ENCODE data around the gene COQ4. TPM values are rescaled to one million over a fixed set of nuclear protein-coding genes. Genes with fewer than 3 reads are reported as not detected.
"Not testable (repeated sequence)": the region's sequence is repeated elsewhere in the genome, so short reads cannot be mapped to it uniquely, and the experiment has no call there.

COQ4 gene
- total RNA-seq, 1 experiment from 2014 or later = 58.9 TPM

DNA sequence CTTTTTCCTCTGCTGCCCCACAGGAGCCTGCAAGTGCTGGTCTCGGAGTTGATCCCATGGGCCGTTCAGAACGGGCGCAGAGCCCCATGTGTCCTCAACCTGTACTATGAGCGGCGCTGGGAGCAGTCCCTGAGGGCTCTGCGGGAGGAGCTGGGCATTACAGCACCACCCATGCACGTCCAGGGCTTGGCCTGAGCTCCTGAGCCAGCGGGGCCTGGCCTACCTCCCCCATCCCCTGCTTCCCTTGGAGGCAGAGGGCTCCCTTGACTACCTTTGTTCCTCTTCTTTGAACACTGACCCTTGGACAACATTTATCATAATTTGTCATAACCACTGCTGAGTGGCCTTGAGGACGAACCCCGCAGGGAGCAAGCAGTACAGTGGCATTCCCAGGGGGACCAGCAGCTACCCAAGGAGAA lies 10.8 kb downstream of the COQ4 start:
- Mint-ChIP-seq H3K4me3 (ENCODE audit: unreplicated experiment) (no peak overlapping the region), H3K27me3 (ENCODE audit: insufficient read depth, unreplicated experiment) (no peaks in the 10 kb centered on the region), H3K36me3 (ENCODE audit: insufficient read depth, unreplicated experiment) (peaks cover 24% of the 10 kb centered on the region), H3K27ac (ENCODE audit: low read depth, unreplicated experiment) (no peak overlapping the region), H3K4me1 (ENCODE audit: insufficient read depth, unreplicated experiment) (peaks cover 6% of the 10 kb centered on the region), H3K9me3 (ENCODE audit: unreplicated experiment) (no peaks in the 10 kb centered on the region)
- DNase-seq (ENCODE audit: unreplicated experiment) = no peak
- TF ChIP-seq CTCF (IDR thresholded peaks at IDR 0.05; ENCODE audit: unreplicated experiment) = no peak
- POLR2A ChIA-PET = interaction anchor here (0.7 to 1.0 kb wide), 2 partner anchors 183 to 222 kb away, joined by 3 read pairs; no protein-coding TSS in a partner anchor
- BruUV-seq (replicated peaks) = no TSS peak
- intact Hi-C loops (cut with micrococcal nuclease) = no loop called here
- CTCF ChIA-PET = interaction anchor here (0.7 to 1.0 kb wide), 4 partner anchors 8 to 155 kb away, joined by 3 to 8 read pairs (median 4); no protein-coding TSS in a partner anchor

DNA sequence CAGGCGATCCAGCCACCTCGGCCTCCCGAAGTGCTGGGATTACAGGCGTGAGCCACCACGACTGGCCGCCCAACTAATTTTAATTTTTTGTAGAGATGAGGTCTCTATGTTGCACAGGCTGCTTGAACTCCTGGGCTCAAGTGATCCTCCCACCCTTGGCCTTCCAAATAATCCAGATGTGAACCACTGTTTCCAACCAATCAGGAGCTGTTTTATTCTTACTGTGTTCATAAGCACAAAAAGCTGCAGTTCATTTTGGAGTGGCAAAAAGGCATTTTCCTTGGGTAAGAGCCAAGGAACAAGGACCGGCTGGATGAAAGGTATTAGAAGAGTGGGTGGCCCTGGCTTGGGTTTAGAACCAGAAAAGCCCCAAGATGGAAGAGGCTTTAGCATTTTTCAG lies 12.5 kb downstream of the COQ4 start:
- no peak for DNase-seq (ENCODE audit: unreplicated experiment)
- Mint-ChIP-seq H3K27me3 (ENCODE audit: insufficient read depth, unreplicated experiment) (no peaks in the 10 kb centered on the region), H3K4me3 (ENCODE audit: unreplicated experiment) (no peak overlapping the region), H3K9me3 (ENCODE audit: unreplicated experiment) (no peaks in the 10 kb centered on the region), H3K27ac (ENCODE audit: low read depth, unreplicated experiment) (no peak overlapping the region), H3K4me1 (ENCODE audit: insufficient read depth, unreplicated experiment) (no peaks in the 10 kb centered on the region), H3K36me3 (ENCODE audit: insufficient read depth, unreplicated experiment) (peaks cover 18% of the 10 kb centered on the region)
- CTCF ChIA-PET = interaction anchor here (0.6 to 1.7 kb wide), 2 partner anchors 28 to 40 kb away, joined by 3 to 8 read pairs; no protein-coding TSS in a partner anchor
- POLR2A ChIA-PET = interaction anchor here (1.6 kb wide), 1 partner anchor 10 kb away, joined by 6 read pairs; no protein-coding TSS in a partner anchor
- intact Hi-C loops (cut with micrococcal nuclease) = no loop called here
- TF ChIP-seq CTCF (IDR thresholded peaks at IDR 0.05; ENCODE audit: unreplicated experiment) = no peak
- no TSS peak for BruUV-seq (replicated peaks)

DNA sequence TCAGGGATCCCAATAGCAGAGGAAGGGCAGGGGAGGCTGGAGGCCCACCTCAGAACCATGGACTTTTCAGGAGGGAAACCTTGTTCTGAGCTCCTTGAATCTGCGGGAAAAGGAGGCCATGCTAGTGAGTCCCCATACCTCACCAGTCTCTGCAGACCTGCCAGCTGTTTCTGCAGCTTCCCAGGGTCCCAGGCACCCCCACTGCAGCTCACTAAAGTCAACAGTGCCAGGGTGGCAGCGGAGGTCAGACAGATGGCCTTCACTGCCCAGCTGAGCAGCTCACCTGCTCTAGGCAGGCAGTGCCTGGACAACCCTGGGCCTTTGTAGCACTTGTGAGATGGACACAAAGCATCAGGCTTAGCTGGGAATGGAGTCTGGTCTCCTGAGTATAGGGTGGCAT lies 13.3 kb downstream of the COQ4 start:
- BruUV-seq (replicated peaks) = no TSS peak
- Mint-ChIP-seq H3K4me3 (ENCODE audit: unreplicated experiment) (no peak overlapping the region), H3K27me3 (ENCODE audit: insufficient read depth, unreplicated experiment) (no peaks in the 10 kb centered on the region), H3K9me3 (ENCODE audit: unreplicated experiment) (no peaks in the 10 kb centered on the region), H3K4me1 (ENCODE audit: insufficient read depth, unreplicated experiment) (no peaks in the 10 kb centered on the region), H3K36me3 (ENCODE audit: insufficient read depth, unreplicated experiment) (peaks cover 15% of the 10 kb centered on the region), H3K27ac (ENCODE audit: low read depth, unreplicated experiment) (no peak overlapping the region)
- POLR2A ChIA-PET = interaction anchor here (1.3 to 1.8 kb wide), 2 partner anchors 13 to 30 kb away, joined by 4 to 5 read pairs; partner anchors contain the start of gene COQ4
- CTCF ChIA-PET = interaction anchor here (1.7 kb wide), 1 partner anchor 41 kb away, joined by 8 read pairs; no protein-coding TSS in a partner anchor
- no peak for TF ChIP-seq CTCF (IDR thresholded peaks at IDR 0.05; ENCODE audit: unreplicated experiment)
- no peak for DNase-seq (ENCODE audit: unreplicated experiment)
- intact Hi-C loops (cut with micrococcal nuclease) = no loop called here

GRCh38 chr9:128337936-128338335 lies 15.3 kb downstream of the COQ4 start:
- no TSS peak for BruUV-seq (replicated peaks)
- no peaks in the 10 kb centered on the region for H3K9me3 Mint-ChIP-seq (ENCODE audit: unreplicated experiment)
- CTCF ChIA-PET = interaction anchor here (0.9 kb wide), 1 partner anchor 24 kb away, joined by 5 read pairs; no protein-coding TSS in a partner anchor
- no peak for TF ChIP-seq CTCF (IDR thresholded peaks at IDR 0.05; ENCODE audit: unreplicated experiment)
- POLR2A ChIA-PET = interaction anchor here (0.6 to 3.6 kb wide), 3 partner anchors 8 to 215 kb away, joined by 3 to 34 read pairs (median 3); no protein-coding TSS in a partner anchor
- H3K4me3 Mint-ChIP-seq (ENCODE audit: unreplicated experiment) = no peak overlapping the region
- H3K4me1 Mint-ChIP-seq (ENCODE audit: insufficient read depth, unreplicated experiment) = peaks cover 6% of the 10 kb centered on the region
- no peak for DNase-seq (ENCODE audit: unreplicated experiment)
- intact Hi-C loops (cut with micrococcal nuclease) = no loop called here
- no peaks in the 10 kb centered on the region for H3K27me3 Mint-ChIP-seq (ENCODE audit: insufficient read depth, unreplicated experiment)
- no peak overlapping the region for H3K27ac Mint-ChIP-seq (ENCODE audit: low read depth, unreplicated experiment)
- H3K36me3 Mint-ChIP-seq (ENCODE audit: insufficient read depth, unreplicated experiment) = peaks cover 12% of the 10 kb centered on the region

- H3K4me1 Mint-ChIP-seq (ENCODE audit: insufficient read depth, unreplicated experiment); H3K27ac Mint-ChIP-seq (ENCODE audit: low read depth, unreplicated experiment); DNase-seq (ENCODE audit: unreplicated experiment); H3K27me3 Mint-ChIP-seq (ENCODE audit: insufficient read depth, unreplicated experiment); H3K9me3 Mint-ChIP-seq (ENCODE audit: unreplicated experiment); intact Hi-C loops (cut with micrococcal nuclease); BruUV-seq (replicated peaks); H3K4me3 Mint-ChIP-seq (ENCODE audit: unreplicated experiment): not testable (repeated sequence)
- peaks cover 13% of the 10 kb centered on the region for H3K36me3 Mint-ChIP-seq (ENCODE audit: insufficient read depth, unreplicated experiment)
- CTCF ChIA-PET = interaction anchor here (0.6 to 0.9 kb wide), 2 partner anchors 19 to 23 kb away, joined by 3 to 5 read pairs; no protein-coding TSS in a partner anchor
- POLR2A ChIA-PET = interaction anchor here (0.6 to 3.6 kb wide), 5 partner anchors 9 to 33 kb away, joined by 3 to 34 read pairs (median 5); partner anchors contain the start of gene TRUB2
These were observed 16.4 kb downstream of the COQ4 start for GRCh38 chr9:128338852-128339614.
